Activated B cell treated with CpG ODN at 0.5 μM for 24 hours (primary cell): ENCODE data around the gene PDCL3. TPM values are rescaled to one million over a fixed set of nuclear protein-coding genes. Genes with fewer than 3 reads are reported as not detected.

Experiments
- ATAC-seq: fragments of 200-7000 bp; cut with Tn5 transposase; one replicate; pipeline ENCODE4 v1.10.0; 2021; ENCODE audit warnings: low read depth, mild to moderate bottlenecking, moderate library complexity
- CTCF ChIA-PET: fragments of 350-600 bp; sonication (Branson Sonifier 250); formaldehyde crosslinking; loops from one replicate; lab custom pipeline; 2021; ENCODE audit warnings: antibody characterized with exemption; lab: Charles Lee
- POLR2A ChIA-PET: fragments of 350-600 bp; sonication (Branson Sonifier 250); formaldehyde crosslinking; loops from one replicate; lab custom pipeline; 2021; ENCODE audit warnings: antibody characterized with exemption; lab: Charles Lee
- DNase-seq: peaks from one replicate; pipeline ENCODE4 v3.0.0; 2022
- H3K27ac Mint-ChIP-seq: one replicate; pipeline ENCODE4 v1.8.0; 2020; ENCODE audit warnings: mixed read lengths
- H3K27me3 Mint-ChIP-seq: one replicate; pipeline ENCODE4 v1.8.0; 2021; ENCODE audit warnings: mixed read lengths
- H3K36me3 Mint-ChIP-seq: one replicate; pipeline ENCODE4 v1.8.0; 2021; ENCODE audit warnings: low read depth, mixed read lengths
- H3K4me1 Mint-ChIP-seq: one replicate; pipeline ENCODE4 v1.8.0; 2021; ENCODE audit warnings: mixed read lengths
- H3K4me3 Mint-ChIP-seq: one replicate; pipeline ENCODE4 v1.8.0; 2020; ENCODE audit warnings: mild to moderate bottlenecking, mixed read lengths
- H3K9me3 Mint-ChIP-seq: one replicate; pipeline ENCODE4 v1.8.0; 2020; ENCODE audit warnings: mixed read lengths
- CTCF ChIP-seq: fragments of 200-600 bp; IDR thresholded peaks from one replicate; pipeline ENCODE4 v1.8.0; 2022; ENCODE audit warnings: antibody characterized with exemption, mild to moderate bottlenecking
- intact Hi-C: fragments of 100-400 bp; cut with micrococcal nuclease; formaldehyde crosslinking; loops from one replicate; pipeline ENCODE4 v1.15.1; 2024
- total RNA-seq: library from RNA; stranded (reverse); gene quantifications from 2 replicates; pipeline ENCODE4 v1.2.3, GENCODE V29; 2022

Gene PDCL3
- total RNA-seq, 1 donor from 2014 or later, result 26.1 TPM

- H3K4me3 Mint-ChIP-seq, result peak overlapping the region; percentile 90
- ChIA-PET POLR2A (interaction anchor here (0.5 to 2.5 kb wide), 17 partner anchors 7 to 1227 kb away, joined by 3 to 71 read pairs (median 5); partner anchors contain the start of genes AFF3, CHST10, EIF5B and RNF149), CTCF (interaction anchor here (0.7 to 1.6 kb wide), 4 partner anchors 17 to 378 kb away, joined by 3 to 8 read pairs (median 3); no protein-coding TSS in a partner anchor)
- peaks cover 28% of the 10 kb centered on the region for H3K36me3 Mint-ChIP-seq
- no peaks in the 10 kb centered on the region for H3K27me3 Mint-ChIP-seq
- intact Hi-C loops, result loop anchor here (1.0 to 10.0 kb wide), 7 partner anchors 147 to 1409 kb away; partner anchors contain the start of genes AFF3, CHST10, CNOT11 and LIPT1
- DNase-seq, result no peak
- H3K27ac Mint-ChIP-seq, result peak overlapping the region; percentile 98
- H3K4me1 Mint-ChIP-seq, result peaks cover 21% of the 10 kb centered on the region
- TF ChIP-seq CTCF, result no peak
- peak; percentile 0 for ATAC-seq
- H3K9me3 Mint-ChIP-seq, result no peaks in the 10 kb centered on the region
Measured at GRCh38 chr2:100563407-100564247, 834 bp downstream of the PDCL3 start.

- Mint-ChIP-seq H3K27me3 (no peaks in the 10 kb centered on the region), H3K4me1 (peaks cover 6% of the 10 kb centered on the region), H3K36me3 (peaks cover 71% of the 10 kb centered on the region), H3K9me3 (no peaks in the 10 kb centered on the region), H3K4me3 (no peak overlapping the region), H3K27ac (no peak overlapping the region)
- ChIA-PET CTCF (interaction anchor here (1.5 kb wide), 1 partner anchor 38 kb away, joined by 4 read pairs; no protein-coding TSS in a partner anchor), POLR2A (interaction anchor here (1.3 kb wide), 1 partner anchor 12 kb away, joined by 5 read pairs; no protein-coding TSS in a partner anchor)
- TF ChIP-seq CTCF, result no peak
- no peak for DNase-seq
- intact Hi-C loops, result loop anchor here (10.0 kb wide), 1 partner anchor 1414 kb away; the partner anchor contains the start of genes LIPT1 and TSGA10
- no peak for ATAC-seq
Measured at GRCh38 chr2:100568989-100569388, 6.2 kb downstream of the PDCL3 start.

DNA sequence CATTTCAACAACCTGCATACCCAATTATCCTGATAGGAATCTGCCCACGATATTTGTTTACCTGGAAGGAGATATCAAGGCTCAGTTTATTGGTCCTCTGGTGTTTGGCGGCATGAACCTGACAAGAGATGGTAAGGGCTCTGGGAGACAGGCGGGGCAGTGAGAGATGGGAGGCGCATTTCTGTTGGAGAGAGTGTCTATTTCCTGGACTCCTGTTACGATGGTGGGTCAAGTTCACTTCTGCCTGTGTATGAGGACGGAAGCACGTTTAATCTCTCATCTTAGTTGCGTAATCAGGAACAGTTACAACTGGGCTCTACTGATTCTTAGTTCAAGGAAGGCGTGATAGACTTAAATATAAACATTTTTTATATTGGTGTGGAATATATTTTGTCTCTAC, 8.9 kb downstream of the PDCL3 start:
- no peaks in the 10 kb centered on the region for H3K4me1 Mint-ChIP-seq
- intact Hi-C loops, result no loop called here
- no peak for DNase-seq
- TF ChIP-seq CTCF, result no peak
- H3K27ac Mint-ChIP-seq, result no peak overlapping the region
- no peaks in the 10 kb centered on the region for H3K9me3 Mint-ChIP-seq
- peaks cover 80% of the 10 kb centered on the region for H3K36me3 Mint-ChIP-seq
- H3K4me3 Mint-ChIP-seq, result no peak overlapping the region
- H3K27me3 Mint-ChIP-seq, result no peaks in the 10 kb centered on the region
- ChIA-PET CTCF (interaction anchor here (1.5 kb wide), 1 partner anchor 309 kb away, joined by 3 read pairs; no protein-coding TSS in a partner anchor), POLR2A (interaction anchor here (1.4 kb wide), 1 partner anchor 9 kb away, joined by 7 read pairs; the partner anchor contains the start of gene PDCL3)
- ATAC-seq, result no peak

DNA sequence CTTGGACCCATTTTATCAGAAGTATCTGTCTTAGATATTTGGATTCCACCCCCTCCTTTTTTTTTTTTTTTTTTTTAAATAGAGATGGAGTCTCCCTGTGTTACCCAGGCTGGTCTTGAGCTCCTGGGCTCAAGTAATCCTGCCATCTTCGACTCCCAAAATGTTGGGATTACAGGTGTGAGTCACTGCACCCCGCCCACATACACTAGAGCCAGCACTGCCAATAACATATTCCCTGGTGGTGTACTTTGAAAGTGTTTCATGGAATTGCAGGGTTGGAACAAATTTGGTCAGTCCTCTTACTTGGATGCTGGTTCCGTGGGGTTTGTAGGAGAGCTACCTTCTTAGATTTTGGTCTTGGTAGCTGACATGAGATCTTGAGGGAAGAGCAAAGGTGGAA, 15.0 kb downstream of the PDCL3 start:
- Mint-ChIP-seq H3K27me3 (no peaks in the 10 kb centered on the region), H3K4me1 (peaks cover 22% of the 10 kb centered on the region), H3K36me3 (peaks cover 34% of the 10 kb centered on the region), H3K4me3 (no peak overlapping the region), H3K27ac (no peak overlapping the region), H3K9me3 (no peaks in the 10 kb centered on the region)
- ChIA-PET POLR2A (interaction anchor here (0.7 kb wide), 1 partner anchor 10 kb away, joined by 5 read pairs; no protein-coding TSS in a partner anchor), CTCF (no interaction called here)
- ATAC-seq (no peak), DNase-seq (no peak)
- TF ChIP-seq CTCF, result no peak
- intact Hi-C loops, result no loop called here
